Measurements from ENCODE around the gene EBF3. TPM values are rescaled to one million over a fixed set of nuclear protein-coding genes. Genes with fewer than 3 reads are reported as not detected.
"Not testable (repeated sequence)": the region's sequence is repeated elsewhere in the genome, so short reads cannot be mapped to it uniquely, and the experiment has no call there.

Gene EBF3
- total RNA-seq, 1 donor from 2014 or later: not detected

GRCh38 chr10:129924375-129925085, 39.5 kb downstream of the EBF3 start:
- Histone ChIP-seq H3K36me3 (ENCODE audit: control insufficient read depth, insufficient read depth, low read length) (no peaks in the 10 kb centered on the region), H3K27me3 (ENCODE audit: control insufficient read depth, insufficient read depth, low read length) (no peaks in the 10 kb centered on the region), H3K4me3 (ENCODE audit: low read depth, low read length) (no peak overlapping the region)
- DNase-seq (ENCODE audit: low read depth): no peak
- TF ChIP-seq CTCF (IDR thresholded peaks at IDR 0.05; ENCODE audit: insufficient read depth, low read length, poor library complexity, severe bottlenecking): no peak

- Histone ChIP-seq H3K27me3 (ENCODE audit: control insufficient read depth, insufficient read depth, low read length) (no peaks in the 10 kb centered on the region), H3K36me3 (ENCODE audit: control insufficient read depth, insufficient read depth, low read length) (no peaks in the 10 kb centered on the region), H3K4me3 (ENCODE audit: low read depth, low read length) (no peak overlapping the region)
- TF ChIP-seq CTCF (IDR thresholded peaks at IDR 0.05; ENCODE audit: insufficient read depth, low read length, poor library complexity, severe bottlenecking): no peak
- no peak for DNase-seq (ENCODE audit: low read depth)
Observed at GRCh38 chr10:129922598-129923123, 41.4 kb downstream of the EBF3 start.

GRCh38 chr10:129921801-129922597, 42.1 kb downstream of the EBF3 start:
- Histone ChIP-seq H3K4me3 (ENCODE audit: low read depth, low read length) (no peak overlapping the region), H3K27me3 (ENCODE audit: control insufficient read depth, insufficient read depth, low read length) (no peaks in the 10 kb centered on the region), H3K36me3 (ENCODE audit: control insufficient read depth, insufficient read depth, low read length) (no peaks in the 10 kb centered on the region)
- no peak for TF ChIP-seq CTCF (IDR thresholded peaks at IDR 0.05; ENCODE audit: insufficient read depth, low read length, poor library complexity, severe bottlenecking)
- no peak for DNase-seq (ENCODE audit: low read depth)

GRCh38 chr10:129921065-129921670, 42.9 kb downstream of the EBF3 start:
- DNase-seq (ENCODE audit: low read depth): no peak
- H3K27me3 ChIP-seq (ENCODE audit: control insufficient read depth, insufficient read depth, low read length): no peaks in the 10 kb centered on the region
- H3K4me3 ChIP-seq (ENCODE audit: low read depth, low read length): no peak overlapping the region
- no peak for TF ChIP-seq CTCF (IDR thresholded peaks at IDR 0.05; ENCODE audit: insufficient read depth, low read length, poor library complexity, severe bottlenecking)
- no peaks in the 10 kb centered on the region for H3K36me3 ChIP-seq (ENCODE audit: control insufficient read depth, insufficient read depth, low read length)

GRCh38 chr10:129920187-129920586, 43.9 kb downstream of the EBF3 start:
- H3K27me3 ChIP-seq (ENCODE audit: control insufficient read depth, insufficient read depth, low read length); DNase-seq (ENCODE audit: low read depth); H3K36me3 ChIP-seq (ENCODE audit: control insufficient read depth, insufficient read depth, low read length): not testable (repeated sequence)

GRCh38 chr10:129919358-129919757, 44.7 kb downstream of the EBF3 start:
- H3K27me3 ChIP-seq (ENCODE audit: control insufficient read depth, insufficient read depth, low read length): no peaks in the 10 kb centered on the region
- no peak overlapping the region for H3K4me3 ChIP-seq (ENCODE audit: low read depth, low read length)
- TF ChIP-seq CTCF (IDR thresholded peaks at IDR 0.05; ENCODE audit: insufficient read depth, low read length, poor library complexity, severe bottlenecking): no peak
- DNase-seq (ENCODE audit: low read depth): no peak
- H3K36me3 ChIP-seq (ENCODE audit: control insufficient read depth, insufficient read depth, low read length): no peaks in the 10 kb centered on the region

More at GRCh38 chr10:129920187-129920586, 43.9 kb downstream of the EBF3 start:
- not testable (repeated sequence) for H3K4me3 ChIP-seq (ENCODE audit: low read depth, low read length)

All from kidney epithelial cell (primary cell).